B cell (primary cell): Measurements from ENCODE around the gene NET1.

Experiments
- EZH2 ChIP-seq: IDR thresholded peaks from 2 replicates; pipeline ENCODE4 v1.6.1; 2012; ENCODE audit warnings: borderline replicate concordance, low read depth, mild to moderate bottlenecking, moderate library complexity, low read length; ENCODE audit not compliant: insufficient read depth, poor library complexity, severe bottlenecking
- TF ChIP-seq, protein P1 (sequence below): fragments of 200-600 bp; IDR thresholded peaks from one replicate; pipeline ENCODE4 v1.8.0; 2022; ENCODE audit warnings: antibody characterized with exemption, mild to moderate bottlenecking

DNA sequence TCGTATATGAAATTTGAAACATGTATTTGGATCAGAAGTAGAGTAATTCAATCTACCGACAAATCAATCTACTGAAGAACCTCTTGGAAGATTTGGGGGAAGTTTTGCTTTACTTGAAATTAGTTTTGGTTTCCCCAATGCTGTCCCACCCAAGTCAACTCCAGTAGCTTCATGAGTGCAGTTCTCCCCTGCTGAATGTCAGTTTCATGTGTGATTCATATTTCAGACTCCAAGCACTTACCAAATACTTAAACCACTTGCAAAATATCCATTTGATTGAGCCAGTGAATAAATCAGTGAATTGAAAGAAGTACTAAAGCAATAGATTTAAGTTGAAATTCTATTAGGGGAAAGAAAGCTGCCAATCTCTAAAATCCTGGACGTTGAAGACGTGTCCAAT, 77.7 kb downstream of the NET1 start:
- TF ChIP-seq, protein P1, sequence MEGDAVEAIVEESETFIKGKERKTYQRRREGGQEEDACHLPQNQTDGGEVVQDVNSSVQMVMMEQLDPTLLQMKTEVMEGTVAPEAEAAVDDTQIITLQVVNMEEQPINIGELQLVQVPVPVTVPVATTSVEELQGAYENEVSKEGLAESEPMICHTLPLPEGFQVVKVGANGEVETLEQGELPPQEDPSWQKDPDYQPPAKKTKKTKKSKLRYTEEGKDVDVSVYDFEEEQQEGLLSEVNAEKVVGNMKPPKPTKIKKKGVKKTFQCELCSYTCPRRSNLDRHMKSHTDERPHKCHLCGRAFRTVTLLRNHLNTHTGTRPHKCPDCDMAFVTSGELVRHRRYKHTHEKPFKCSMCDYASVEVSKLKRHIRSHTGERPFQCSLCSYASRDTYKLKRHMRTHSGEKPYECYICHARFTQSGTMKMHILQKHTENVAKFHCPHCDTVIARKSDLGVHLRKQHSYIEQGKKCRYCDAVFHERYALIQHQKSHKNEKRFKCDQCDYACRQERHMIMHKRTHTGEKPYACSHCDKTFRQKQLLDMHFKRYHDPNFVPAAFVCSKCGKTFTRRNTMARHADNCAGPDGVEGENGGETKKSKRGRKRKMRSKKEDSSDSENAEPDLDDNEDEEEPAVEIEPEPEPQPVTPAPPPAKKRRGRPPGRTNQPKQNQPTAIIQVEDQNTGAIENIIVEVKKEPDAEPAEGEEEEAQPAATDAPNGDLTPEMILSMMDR, result no peak
- TF ChIP-seq EZH2, result no peak
